ENCODE data around the gene MRM1.
"Not testable (repeated sequence)": the region's sequence is repeated elsewhere in the genome, so short reads cannot be mapped to it uniquely, and the experiment has no call there.

MRM1 gene

GRCh38 chr17:36599546-36600250, 1.7 kb upstream of the MRM1 start:
- Histone ChIP-seq H3K9ac (ENCODE audit: low read length in 5 of 5) (no peak overlapping the region), H3K4me1 (ENCODE audit: control insufficient read depth in 5 of 5, insufficient read depth in 5 of 5, low read length in 5 of 5) (peaks cover 9 to 24% (median 19%) of the 10 kb centered on the region in 5 donors), H3K27me3 (ENCODE audit: control insufficient read depth in 5 of 5, insufficient read depth in 4 of 5, low read length in 5 of 5) (no peaks in the 10 kb centered on the region), H3K4me3 (ENCODE audit: low read depth in 1 of 5, low read length in 5 of 5) (no peak overlapping the region), H3K27ac (ENCODE audit: low read depth, low read length) (no peak overlapping the region), H3K9me3 (ENCODE audit: control insufficient read depth in 5 of 5, low read length in 5 of 5) (no peaks in the 10 kb centered on the region), H3K36me3 (ENCODE audit: control insufficient read depth in 5 of 5, insufficient read depth in 5 of 5, low read length in 5 of 5) (peaks cover 0 to 7% (median 4%) of the 10 kb centered on the region in 5 donors)

- no peaks in the 10 kb centered on the region for H3K27me3 ChIP-seq (ENCODE audit: control insufficient read depth in 5 of 5, insufficient read depth in 4 of 5, low read length in 5 of 5)
- peaks cover 9 to 22% (median 19%) of the 10 kb centered on the region in 5 donors for H3K4me1 ChIP-seq (ENCODE audit: control insufficient read depth in 5 of 5, insufficient read depth in 5 of 5, low read length in 5 of 5)
- peaks cover 0 to 7% (median 4%) of the 10 kb centered on the region in 5 donors for H3K36me3 ChIP-seq (ENCODE audit: control insufficient read depth in 5 of 5, insufficient read depth in 5 of 5, low read length in 5 of 5)
- no peaks in the 10 kb centered on the region for H3K9me3 ChIP-seq (ENCODE audit: control insufficient read depth in 5 of 5, low read length in 5 of 5)
- peak overlapping the region in 3 of 5 donors; percentile 76 to 93 (median 93) for H3K9ac ChIP-seq (ENCODE audit: low read length in 5 of 5)
- H3K27ac ChIP-seq (ENCODE audit: low read depth, low read length): peak overlapping the region; percentile 85
- peak overlapping the region in 3 of 5 donors; percentile 81 to 96 (median 85) for H3K4me3 ChIP-seq (ENCODE audit: low read depth in 1 of 5, low read length in 5 of 5)
Observed at GRCh38 chr17:36600465-36600864, 918 bp upstream of the MRM1 start.

DNA sequence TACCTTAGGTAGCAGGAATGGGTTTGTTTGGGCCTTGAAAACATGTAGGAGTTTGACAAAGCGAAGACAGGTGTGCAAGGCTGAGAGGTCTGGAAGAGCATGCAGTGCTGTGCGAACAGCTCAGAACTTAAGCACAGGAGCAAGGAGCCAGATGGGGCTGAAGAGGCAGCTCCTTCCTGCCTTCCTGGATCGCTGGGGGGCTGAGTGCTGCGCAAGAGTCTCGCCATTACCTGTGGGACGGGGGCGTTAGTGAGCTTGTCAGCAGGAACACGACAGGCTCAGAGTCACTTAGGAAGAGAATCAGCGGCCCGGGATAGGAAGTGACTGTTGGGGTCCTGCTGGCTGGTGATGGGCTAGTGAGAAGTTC, 464 bp upstream of the MRM1 start:
- peak overlapping the region; percentile 85 for H3K27ac ChIP-seq (ENCODE audit: low read depth, low read length)
- H3K36me3 ChIP-seq (ENCODE audit: control insufficient read depth in 5 of 5, insufficient read depth in 5 of 5, low read length in 5 of 5): peaks cover 0 to 7% (median 4%) of the 10 kb centered on the region in 5 donors
- peaks cover 9 to 22% (median 19%) of the 10 kb centered on the region in 5 donors for H3K4me1 ChIP-seq (ENCODE audit: control insufficient read depth in 5 of 5, insufficient read depth in 5 of 5, low read length in 5 of 5)
- H3K4me3 ChIP-seq (ENCODE audit: low read depth in 1 of 5, low read length in 5 of 5): peak overlapping the region; percentile 81 to 98 (median 85)
- no peaks in the 10 kb centered on the region for H3K9me3 ChIP-seq (ENCODE audit: control insufficient read depth in 5 of 5, low read length in 5 of 5)
- H3K9ac ChIP-seq (ENCODE audit: low read length in 5 of 5): peak overlapping the region in 4 of 5 donors; percentile 76 to 93 (median 92)
- H3K27me3 ChIP-seq (ENCODE audit: control insufficient read depth in 5 of 5, insufficient read depth in 4 of 5, low read length in 5 of 5): no peaks in the 10 kb centered on the region

DNA sequence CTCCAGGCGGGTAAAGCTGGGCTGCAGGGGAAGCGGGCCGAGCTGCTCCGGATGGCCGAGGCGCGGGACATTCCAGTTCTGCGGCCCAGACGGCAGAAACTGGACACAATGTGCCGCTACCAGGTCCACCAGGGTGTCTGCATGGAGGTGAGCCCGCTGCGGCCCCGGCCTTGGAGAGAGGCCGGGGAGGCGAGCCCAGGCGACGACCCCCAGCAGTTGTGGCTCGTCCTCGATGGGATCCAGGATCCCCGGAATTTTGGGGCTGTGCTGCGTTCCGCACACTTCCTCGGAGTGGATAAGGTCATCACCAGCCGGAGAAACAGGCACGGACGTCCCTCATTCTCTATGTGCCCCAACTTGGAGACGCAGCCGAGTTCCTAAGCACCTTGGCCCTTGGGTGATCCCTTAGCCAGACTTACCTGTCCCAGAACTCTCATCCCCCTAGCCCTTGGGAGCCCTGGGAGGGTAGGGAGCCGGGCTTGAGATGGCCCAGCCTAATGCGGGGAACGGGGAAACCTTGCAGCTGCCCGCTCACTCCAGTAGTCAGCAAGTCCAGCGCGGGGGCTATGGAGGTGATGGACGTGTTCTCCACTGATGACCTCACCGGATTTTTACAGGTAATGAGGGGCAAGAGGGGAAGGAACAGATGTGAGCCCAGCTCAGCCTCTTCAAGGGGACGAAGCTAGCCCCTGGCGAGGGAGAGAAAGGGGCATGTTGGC, 806 bp downstream of the MRM1 start:
- Histone ChIP-seq H3K27me3 (ENCODE audit: control insufficient read depth in 5 of 5, insufficient read depth in 4 of 5, low read length in 5 of 5) (no peaks in the 10 kb centered on the region), H3K4me3 (ENCODE audit: low read depth in 1 of 5, low read length in 5 of 5) (peak overlapping the region; percentile 80 to 98 (median 85)), H3K9ac (ENCODE audit: low read length in 5 of 5) (peak overlapping the region; percentile 38 to 93 (median 92)), H3K9me3 (ENCODE audit: control insufficient read depth in 5 of 5, low read length in 5 of 5) (no peaks in the 10 kb centered on the region), H3K4me1 (ENCODE audit: control insufficient read depth in 5 of 5, insufficient read depth in 5 of 5, low read length in 5 of 5) (peaks cover 9 to 22% (median 19%) of the 10 kb centered on the region in 5 donors), H3K27ac (ENCODE audit: low read depth, low read length) (peak overlapping the region; percentile 85), H3K36me3 (ENCODE audit: control insufficient read depth in 5 of 5, insufficient read depth in 5 of 5, low read length in 5 of 5) (peaks cover 0 to 7% (median 4%) of the 10 kb centered on the region in 5 donors)

DNA sequence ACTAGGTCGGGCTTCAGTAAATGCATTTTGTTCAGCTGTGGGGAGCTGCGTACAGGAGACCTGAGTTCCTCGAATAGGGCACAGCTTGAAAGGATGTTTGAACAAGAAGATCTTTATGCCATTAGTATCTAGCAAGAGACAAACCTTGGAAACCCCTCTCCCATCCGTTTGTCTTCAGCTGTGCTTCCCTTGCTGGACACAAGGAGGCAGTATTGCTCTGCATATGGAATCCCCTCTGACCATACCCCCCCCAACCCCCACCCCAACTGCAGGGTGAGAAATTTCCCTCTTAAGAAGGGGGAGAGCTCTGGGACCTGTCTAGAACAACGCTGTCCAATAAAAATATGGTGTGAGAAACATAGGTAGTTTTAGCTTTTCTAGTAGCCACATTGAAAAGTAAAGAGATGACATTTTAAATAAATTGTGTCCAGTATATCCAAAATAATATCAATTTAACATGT, 1.6 kb downstream of the MRM1 start:
- peaks cover 0 to 7% (median 5%) of the 10 kb centered on the region in 5 donors for H3K36me3 ChIP-seq (ENCODE audit: control insufficient read depth in 5 of 5, insufficient read depth in 5 of 5, low read length in 5 of 5)

GRCh38 chr17:36605028-36605427, 3.6 kb downstream of the MRM1 start:
- not testable (repeated sequence) for H3K27me3 ChIP-seq (ENCODE audit: control insufficient read depth in 5 of 5, insufficient read depth in 4 of 5, low read length in 5 of 5); H3K36me3 ChIP-seq (ENCODE audit: control insufficient read depth in 5 of 5, insufficient read depth in 5 of 5, low read length in 5 of 5); H3K27ac ChIP-seq (ENCODE audit: low read depth, low read length); H3K9me3 ChIP-seq (ENCODE audit: control insufficient read depth in 5 of 5, low read length in 5 of 5); H3K9ac ChIP-seq (ENCODE audit: low read length in 5 of 5); H3K4me3 ChIP-seq (ENCODE audit: low read depth in 1 of 5, low read length in 5 of 5)
- H3K4me1 ChIP-seq (ENCODE audit: control insufficient read depth in 5 of 5, insufficient read depth in 5 of 5, low read length in 5 of 5): peaks cover 9 to 29% (median 27%) of the 10 kb centered on the region in 5 donors

More for the DNA sequence above, 1.6 kb downstream of the MRM1 start:
- peak overlapping the region in 3 of 5 donors; percentile 76 to 93 (median 93) for H3K9ac ChIP-seq (ENCODE audit: low read length in 5 of 5)
- H3K4me3 ChIP-seq (ENCODE audit: low read depth in 1 of 5, low read length in 5 of 5): peak overlapping the region; percentile 80 to 98 (median 85)
- peaks cover 9 to 22% (median 19%) of the 10 kb centered on the region in 5 donors for H3K4me1 ChIP-seq (ENCODE audit: control insufficient read depth in 5 of 5, insufficient read depth in 5 of 5, low read length in 5 of 5)
- H3K9me3 ChIP-seq (ENCODE audit: control insufficient read depth in 5 of 5, low read length in 5 of 5): no peaks in the 10 kb centered on the region
- no peak overlapping the region for H3K27ac ChIP-seq (ENCODE audit: low read depth, low read length)
- no peaks in the 10 kb centered on the region for H3K27me3 ChIP-seq (ENCODE audit: control insufficient read depth in 5 of 5, insufficient read depth in 4 of 5, low read length in 5 of 5)

GRCh38 chr17:36608280-36608679, 6.9 kb downstream of the MRM1 start:
- Histone ChIP-seq H3K9me3 (ENCODE audit: control insufficient read depth in 5 of 5, low read length in 5 of 5) (no peaks in the 10 kb centered on the region), H3K4me3 (ENCODE audit: low read depth in 1 of 5, low read length in 5 of 5) (no peak overlapping the region), H3K4me1 (ENCODE audit: control insufficient read depth in 5 of 5, insufficient read depth in 5 of 5, low read length in 5 of 5) (peaks cover 0 to 9% (median 7%) of the 10 kb centered on the region in 5 donors), H3K36me3 (ENCODE audit: control insufficient read depth in 5 of 5, insufficient read depth in 5 of 5, low read length in 5 of 5) (peaks cover 0 to 7% (median 0%) of the 10 kb centered on the region in 5 donors), H3K27me3 (ENCODE audit: control insufficient read depth in 5 of 5, insufficient read depth in 4 of 5, low read length in 5 of 5) (peaks cover 0 to 2% (median 0%) of the 10 kb centered on the region in 5 donors), H3K27ac (ENCODE audit: low read depth, low read length) (no peak overlapping the region), H3K9ac (ENCODE audit: low read length in 5 of 5) (no peak overlapping the region)

DNA sequence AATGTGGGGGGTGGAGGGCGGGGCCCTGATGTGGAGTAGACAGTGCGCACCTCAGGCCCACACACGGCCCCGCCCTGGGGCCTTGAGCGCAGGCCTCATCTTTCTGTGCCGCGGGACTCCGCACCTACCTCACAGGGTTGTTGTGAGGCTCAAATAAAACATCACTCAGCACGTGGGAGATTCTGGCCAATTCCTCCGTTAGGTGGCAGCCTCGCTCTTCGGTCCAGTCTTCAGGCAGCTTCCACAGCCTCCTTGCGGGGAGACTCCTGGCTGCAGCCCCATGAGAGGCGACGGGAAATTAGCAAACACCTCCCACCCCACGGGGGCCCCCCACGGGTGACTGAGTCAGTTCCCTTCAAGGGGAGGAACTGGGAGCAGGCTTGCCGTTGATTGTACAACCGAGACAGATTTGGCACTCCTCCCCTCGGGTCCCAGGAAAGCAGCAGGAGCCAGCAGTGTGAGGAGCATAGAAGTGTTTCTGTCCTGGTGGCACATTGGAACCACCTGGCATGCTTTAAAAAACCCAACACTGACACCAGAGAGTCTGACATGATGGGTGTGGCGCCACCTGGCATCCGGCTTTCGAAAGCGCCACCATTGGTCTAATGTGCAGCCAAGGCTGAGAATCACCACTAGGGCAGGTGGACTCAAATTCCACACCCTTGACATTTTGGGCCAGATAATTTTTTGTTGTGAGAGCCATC, 7.6 kb downstream of the MRM1 start:
- Histone ChIP-seq H3K9ac (ENCODE audit: low read length in 5 of 5) (peak overlapping the region in 1 of 5 donors; percentile 7), H3K36me3 (ENCODE audit: control insufficient read depth in 5 of 5, insufficient read depth in 5 of 5, low read length in 5 of 5) (peaks cover 0 to 7% (median 0%) of the 10 kb centered on the region in 5 donors), H3K9me3 (ENCODE audit: control insufficient read depth in 5 of 5, low read length in 5 of 5) (no peaks in the 10 kb centered on the region), H3K27me3 (ENCODE audit: control insufficient read depth in 5 of 5, insufficient read depth in 4 of 5, low read length in 5 of 5) (peaks cover 0 to 7% (median 5%) of the 10 kb centered on the region in 5 donors), H3K27ac (ENCODE audit: low read depth, low read length) (no peak overlapping the region), H3K4me1 (ENCODE audit: control insufficient read depth in 5 of 5, insufficient read depth in 5 of 5, low read length in 5 of 5) (peaks cover 0 to 9% (median 7%) of the 10 kb centered on the region in 5 donors), H3K4me3 (ENCODE audit: low read depth in 1 of 5, low read length in 5 of 5) (peak overlapping the region in 1 of 5 donors; percentile 35)

GRCh38 chr17:36609498-36609862, 8.1 kb downstream of the MRM1 start:
- Histone ChIP-seq H3K4me3 (ENCODE audit: low read depth in 1 of 5, low read length in 5 of 5) (no peak overlapping the region), H3K36me3 (ENCODE audit: control insufficient read depth in 5 of 5, insufficient read depth in 5 of 5, low read length in 5 of 5) (peaks cover 0 to 7% (median 0%) of the 10 kb centered on the region in 5 donors), H3K9me3 (ENCODE audit: control insufficient read depth in 5 of 5, low read length in 5 of 5) (no peaks in the 10 kb centered on the region), H3K4me1 (ENCODE audit: control insufficient read depth in 5 of 5, insufficient read depth in 5 of 5, low read length in 5 of 5) (peaks cover 0 to 9% (median 7%) of the 10 kb centered on the region in 5 donors), H3K27me3 (ENCODE audit: control insufficient read depth in 5 of 5, insufficient read depth in 4 of 5, low read length in 5 of 5) (peaks cover 0 to 12% (median 9%) of the 10 kb centered on the region in 5 donors), H3K27ac (ENCODE audit: low read depth, low read length) (no peak overlapping the region), H3K9ac (ENCODE audit: low read length in 5 of 5) (no peak overlapping the region)
